ENCODE measurements around the gene MGRN1.

MGRN1 gene

DNA sequence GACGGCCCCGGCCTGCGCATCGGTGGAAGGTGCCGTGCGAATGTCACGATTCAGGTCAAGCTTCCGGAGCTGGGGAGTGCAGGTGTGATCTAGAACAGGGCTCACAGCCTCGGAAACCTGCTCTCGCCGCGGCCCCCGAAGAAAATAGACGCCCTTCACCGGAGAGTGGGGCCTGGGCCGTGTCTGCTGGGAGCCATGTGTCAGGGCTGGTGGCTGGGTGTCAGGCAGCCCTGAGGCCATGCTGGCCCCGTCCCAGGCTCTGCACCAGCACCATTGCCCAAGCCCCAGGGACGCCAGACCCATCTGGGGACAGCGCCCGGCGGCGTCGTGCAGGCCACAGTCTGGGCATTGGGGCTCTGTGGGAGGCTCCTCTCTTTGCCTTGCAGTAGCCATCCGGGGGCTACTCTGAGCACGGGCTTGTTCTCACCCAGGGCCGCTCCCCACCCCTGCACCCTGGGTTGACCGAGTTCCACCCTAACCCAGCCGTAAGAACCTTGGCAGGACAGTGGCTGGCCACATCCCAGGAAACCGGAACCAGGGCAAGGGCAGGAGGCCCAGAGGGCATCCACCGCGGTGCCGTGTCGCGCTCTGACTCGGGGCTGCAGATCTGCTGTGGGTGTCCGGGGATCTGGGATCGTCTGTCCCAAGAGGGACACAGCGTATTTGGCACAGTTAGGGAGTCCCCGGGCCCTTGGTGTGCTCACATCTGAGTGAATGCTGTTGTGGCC, 63.5 kb downstream of the MGRN1 start:
- no peak for DNase-seq (ENCODE audit: low read depth)

DNA sequence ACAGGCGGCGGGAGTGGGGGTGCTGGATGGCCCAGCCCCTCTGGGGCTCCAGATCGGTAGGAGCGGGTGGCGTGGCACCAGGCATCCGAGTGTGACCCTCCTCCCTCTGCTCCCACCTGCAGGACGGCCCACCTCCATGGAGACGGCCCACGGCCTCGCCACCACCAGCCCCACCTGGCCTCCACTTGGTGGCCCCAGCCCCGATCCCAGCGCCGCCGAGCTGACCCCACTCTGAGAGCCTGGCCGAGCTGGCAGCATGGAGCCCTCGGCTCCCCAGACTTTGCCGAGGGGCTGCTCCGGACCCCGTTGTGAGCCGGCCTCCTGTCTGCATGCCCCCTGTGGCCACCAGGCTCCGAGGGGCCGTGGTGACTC, 64.0 kb downstream of the MGRN1 start:
- no peak for DNase-seq (ENCODE audit: low read depth)

DNA sequence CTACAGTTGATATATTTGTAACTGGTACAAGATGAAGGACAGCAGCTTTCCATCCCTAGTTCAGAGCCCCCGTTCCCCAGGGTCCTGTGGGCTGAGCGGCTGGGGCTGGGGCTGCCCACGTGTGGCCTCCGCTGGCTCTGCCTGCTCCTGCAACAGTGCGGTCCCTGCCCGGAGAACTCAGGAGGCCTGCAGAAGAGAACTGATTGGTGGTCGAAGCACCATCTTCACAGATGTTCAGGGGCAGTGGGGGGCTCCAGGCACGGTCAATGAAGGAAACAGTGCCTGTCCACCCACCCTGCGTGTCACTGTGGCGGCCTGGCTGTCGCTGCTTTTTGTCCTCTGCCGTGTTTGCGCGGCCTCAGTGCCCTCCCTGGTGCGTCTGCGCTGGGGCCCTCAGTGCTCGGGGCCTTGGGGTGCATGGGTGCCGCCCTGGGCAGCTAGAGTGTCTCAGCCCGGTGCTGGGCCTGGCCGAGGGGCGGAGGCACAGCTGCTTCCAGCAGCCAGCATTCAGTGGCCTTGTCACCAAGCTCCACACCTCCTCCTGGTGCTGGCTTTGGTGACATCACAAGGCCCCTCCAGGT, 64.6 kb downstream of the MGRN1 start:
- no peak for DNase-seq (ENCODE audit: low read depth)

DNA sequence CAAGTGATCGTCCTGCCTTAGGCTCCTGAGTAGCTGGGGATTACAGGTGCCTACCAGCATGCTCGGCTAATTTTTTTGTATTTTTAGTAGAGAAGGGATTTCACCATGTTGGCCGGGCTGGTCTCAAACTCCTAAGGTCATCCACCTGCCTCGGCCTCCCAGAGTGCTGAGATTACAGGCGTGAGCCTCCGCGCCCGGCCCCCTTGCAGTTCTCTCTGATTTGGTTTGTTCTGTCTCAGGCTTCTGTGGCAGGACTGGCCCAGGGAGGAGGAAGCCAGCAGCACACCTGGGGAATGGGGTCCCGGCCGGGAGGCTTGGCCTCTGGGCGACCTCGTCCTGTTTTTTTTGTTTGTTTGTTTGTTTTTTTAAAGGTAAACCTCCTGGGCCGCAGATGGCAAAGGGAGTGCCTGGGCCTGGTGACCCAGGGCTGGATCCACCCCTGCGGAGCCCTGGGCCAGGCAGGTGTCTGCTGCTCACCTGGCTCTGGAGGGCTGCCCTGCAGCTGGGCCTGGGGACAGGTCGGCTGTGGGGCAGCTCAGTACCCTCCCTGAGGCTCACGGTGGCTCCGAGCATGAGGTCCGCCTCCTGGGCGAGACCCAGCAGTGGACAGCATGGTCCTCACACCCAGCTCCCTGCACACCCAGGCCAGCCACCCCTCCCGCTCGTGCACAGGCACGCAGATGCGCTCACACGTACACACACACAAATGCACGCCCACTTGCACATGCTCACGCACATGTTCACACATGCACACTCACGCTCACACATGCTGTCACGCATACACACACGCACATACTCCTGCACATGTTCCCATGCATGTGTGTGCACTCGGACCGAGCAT, 65.5 kb downstream of the MGRN1 start:
- no peak for DNase-seq (ENCODE audit: low read depth)

DNA sequence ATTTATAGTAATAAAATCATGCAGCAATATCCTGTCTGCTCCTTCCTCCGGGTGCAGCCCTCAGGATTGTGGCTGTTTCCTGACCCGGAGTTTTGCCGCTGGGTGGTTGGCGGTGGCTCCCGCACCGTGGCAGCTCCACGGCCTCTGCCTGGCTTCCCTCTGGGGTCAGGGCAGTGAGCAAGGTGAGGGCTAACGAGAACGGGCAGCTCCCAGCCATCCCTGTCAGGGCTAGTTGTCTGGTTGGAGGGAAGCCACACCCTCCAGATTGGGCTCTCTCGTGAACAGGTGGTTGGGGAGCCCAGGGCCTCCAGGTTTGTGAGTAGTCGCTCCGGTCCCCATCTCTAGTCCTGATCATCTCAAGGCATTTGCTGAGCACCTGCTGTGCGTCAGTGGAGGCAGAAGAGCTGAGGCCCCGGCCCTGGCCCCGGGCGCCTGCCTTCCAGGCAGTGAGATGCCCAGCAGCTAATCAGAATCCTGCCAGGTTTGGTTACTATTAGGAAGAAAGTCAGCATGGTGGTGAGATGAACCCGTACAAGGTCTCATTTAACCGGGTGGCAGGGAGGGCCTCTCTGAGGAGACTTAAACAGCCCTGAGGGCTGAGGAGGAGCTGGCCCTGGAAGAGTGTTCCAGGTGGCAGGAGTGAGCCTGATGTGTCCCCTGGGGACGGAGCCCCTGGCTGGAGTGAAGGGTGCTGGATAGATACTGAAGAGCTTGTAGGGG, 66.5 kb downstream of the MGRN1 start:
- DNase-seq (ENCODE audit: low read depth) = no peak

DNA sequence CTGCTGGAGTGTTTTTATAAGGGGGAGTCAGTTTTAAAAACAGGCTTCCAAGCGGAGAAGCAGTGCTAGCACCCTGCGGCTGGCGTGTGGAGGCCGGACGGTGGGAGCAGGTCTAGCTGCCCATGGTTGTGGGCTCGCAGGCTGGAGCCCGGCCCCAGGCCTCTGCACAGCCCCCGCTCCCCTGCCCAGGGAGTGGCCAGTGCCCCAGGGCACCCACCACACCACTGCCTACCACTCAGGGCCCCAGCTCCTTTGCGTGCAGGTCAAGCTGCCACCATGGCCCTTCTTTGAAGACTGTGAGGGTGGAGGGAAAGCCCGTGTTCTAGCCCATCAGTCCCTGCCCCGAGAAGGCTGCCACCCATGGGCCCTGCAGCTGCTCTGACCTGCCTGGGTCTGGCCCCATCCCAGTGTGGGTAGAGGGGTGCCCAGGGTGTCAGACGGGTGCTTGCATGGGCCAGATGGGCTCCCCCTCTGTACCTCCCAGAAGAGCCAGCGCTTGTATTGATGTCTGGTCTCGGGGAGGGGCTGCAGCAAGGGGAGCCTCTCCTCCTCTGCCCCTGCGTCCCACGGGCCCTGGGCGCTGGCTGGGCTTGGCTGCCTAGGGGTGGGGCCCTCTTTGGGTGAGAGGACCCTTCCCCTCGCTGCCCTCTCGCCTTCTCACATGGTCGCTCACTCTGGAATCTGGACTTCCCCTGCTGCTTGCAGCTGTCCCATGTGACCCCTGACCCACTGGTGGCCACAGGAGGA, 67.2 kb downstream of the MGRN1 start:
- DNase-seq (ENCODE audit: low read depth) = no peak

DNA sequence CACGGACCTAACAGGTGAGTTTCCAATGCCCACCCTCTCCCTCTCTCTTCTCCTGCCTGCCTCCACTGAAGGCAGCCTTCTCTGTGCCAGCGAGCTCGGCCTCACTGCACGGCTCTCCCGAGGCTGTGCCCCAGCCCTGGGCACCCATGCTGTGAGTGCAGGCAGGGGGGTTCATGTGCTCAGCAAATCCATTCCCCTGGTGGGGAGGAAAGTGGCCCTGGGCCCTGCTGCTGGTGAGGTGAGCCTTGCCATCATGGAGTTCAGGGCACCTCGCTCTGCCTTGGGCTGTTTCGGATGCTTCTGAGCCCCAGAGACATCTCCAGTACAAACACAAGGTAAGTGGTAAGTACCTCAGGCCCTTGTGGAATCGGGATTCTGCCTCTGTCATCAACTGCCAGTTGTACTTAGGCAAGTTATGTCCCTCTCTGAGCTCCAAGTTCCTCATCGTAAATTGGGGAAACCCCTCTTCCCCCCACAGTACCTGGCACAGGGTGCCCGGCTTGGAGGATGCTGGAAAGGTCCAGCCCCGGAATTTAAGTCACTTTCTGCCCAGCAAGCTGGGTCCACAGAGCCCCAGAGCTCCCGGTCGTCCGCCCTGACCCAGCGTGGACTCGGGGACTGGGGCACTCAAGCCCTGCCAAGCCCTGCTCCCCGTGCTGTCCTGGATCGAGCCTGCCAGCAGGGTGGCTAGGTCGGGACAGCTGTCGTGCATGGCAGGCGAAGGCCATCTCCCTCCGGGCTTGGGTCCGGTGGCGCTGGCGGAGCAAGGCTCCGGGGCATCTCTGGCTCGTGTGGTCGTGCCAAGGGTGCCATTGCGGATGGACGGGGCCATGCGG, 68.1 kb downstream of the MGRN1 start:
- no peak for DNase-seq (ENCODE audit: low read depth)

DNA sequence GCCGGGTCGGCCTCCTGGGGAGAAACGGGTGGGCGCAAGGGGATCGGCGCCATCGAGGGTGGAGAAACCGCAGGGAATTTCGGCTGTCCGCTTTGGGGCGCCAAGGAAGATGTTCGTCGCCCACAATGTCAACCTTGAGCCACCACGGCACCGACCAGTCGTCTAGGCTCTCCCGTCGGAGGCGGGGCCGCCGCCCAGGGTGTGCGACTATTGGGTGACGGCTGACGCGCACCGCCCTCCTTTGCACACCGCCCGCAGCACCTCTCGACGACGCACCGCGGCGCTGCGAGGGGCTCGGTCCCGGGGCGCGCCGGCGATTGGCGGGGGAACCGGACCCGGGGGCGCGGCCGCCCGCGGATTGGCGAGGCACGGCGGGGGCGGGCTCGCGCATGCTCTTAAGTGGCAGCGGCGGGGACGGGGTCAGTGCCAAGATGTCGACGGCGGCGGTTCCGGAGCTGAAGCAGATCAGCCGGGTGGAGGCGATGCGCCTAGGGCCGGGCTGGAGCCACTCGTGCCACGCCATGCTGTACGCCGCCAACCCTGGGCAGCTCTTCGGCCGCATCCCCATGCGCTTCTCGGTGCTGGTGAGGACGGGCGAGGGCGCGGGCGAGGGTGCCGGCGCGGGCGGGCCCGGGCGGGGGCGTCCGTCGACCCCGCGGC, 68.8 kb downstream of the MGRN1 start, which contains the start of gene NUDT16L1:
NUDT16L1 (plus strand) TSS at position 267 of the 660 bp plus-strand sequence; CDS start at position 432, 165 bp downstream.
- peak; percentile 92 for DNase-seq (ENCODE audit: low read depth)

DNA sequence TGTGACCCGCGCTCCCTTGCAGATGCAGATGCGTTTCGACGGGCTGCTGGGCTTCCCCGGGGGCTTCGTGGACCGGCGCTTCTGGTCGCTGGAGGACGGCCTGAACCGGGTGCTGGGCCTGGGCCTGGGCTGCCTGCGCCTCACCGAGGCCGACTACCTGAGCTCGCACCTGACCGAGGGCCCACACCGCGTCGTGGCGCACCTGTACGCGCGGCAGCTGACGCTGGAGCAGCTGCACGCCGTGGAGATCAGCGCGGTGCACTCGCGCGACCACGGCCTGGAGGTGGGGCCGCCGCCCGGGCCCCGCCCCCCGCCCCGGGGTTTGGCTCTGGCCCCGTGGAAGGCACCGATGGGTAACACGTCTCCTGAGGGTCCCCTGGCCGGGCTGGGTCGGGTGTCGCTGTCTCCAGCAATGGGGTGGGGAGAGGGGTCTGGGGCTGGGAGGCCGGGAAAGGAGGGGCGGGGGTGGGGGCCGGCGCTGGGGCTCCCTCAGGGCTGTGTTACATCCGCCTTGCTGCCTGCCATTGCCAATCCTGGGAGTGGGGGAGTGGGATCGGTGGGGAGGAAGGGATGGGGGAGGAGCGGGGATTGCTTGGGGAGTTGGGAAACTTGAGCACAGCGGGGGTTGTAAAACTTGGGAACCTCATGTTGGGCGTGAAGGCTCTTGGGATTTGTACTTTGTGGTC, 69.5 kb downstream of the MGRN1 start:
- DNase-seq (ENCODE audit: low read depth) = no peak

DNA sequence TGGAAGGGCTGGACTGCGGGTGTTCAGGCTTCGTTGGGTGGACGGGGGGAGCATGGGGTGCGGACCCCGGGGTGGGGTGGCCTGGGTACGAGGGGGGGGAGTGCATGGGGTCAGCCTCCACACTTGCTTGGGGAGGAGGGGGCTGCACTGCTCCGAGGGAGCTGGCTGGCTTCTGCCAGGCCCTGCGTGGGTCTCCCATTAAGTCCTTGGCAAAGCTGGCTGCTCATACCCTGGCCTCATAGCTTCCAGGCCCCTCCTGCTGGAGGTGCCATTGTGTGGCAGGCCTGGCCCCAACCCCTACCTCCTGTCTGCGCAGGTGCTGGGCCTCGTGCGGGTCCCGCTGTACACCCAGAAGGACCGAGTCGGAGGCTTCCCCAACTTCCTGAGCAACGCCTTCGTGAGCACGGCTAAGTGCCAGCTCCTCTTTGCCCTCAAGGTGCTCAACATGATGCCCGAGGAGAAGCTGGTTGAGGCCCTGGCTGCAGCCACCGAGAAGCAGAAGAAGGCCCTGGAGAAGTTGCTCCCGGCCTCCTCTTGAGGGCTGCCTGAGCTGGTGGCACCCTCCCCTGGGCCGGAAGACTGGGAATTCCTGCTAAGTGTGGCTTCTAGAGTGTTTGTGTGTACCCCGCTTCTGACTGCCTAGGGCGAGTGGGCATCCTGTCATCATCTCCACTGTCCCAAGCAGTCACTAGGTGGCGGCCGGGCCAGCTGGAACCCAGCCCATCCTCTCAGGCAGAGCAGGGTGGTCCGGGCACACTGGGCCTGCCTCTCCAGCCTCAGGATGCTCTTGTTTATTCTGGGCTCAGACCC, 70.2 kb downstream of the MGRN1 start:
- DNase-seq (ENCODE audit: low read depth) = no peak

DNA sequence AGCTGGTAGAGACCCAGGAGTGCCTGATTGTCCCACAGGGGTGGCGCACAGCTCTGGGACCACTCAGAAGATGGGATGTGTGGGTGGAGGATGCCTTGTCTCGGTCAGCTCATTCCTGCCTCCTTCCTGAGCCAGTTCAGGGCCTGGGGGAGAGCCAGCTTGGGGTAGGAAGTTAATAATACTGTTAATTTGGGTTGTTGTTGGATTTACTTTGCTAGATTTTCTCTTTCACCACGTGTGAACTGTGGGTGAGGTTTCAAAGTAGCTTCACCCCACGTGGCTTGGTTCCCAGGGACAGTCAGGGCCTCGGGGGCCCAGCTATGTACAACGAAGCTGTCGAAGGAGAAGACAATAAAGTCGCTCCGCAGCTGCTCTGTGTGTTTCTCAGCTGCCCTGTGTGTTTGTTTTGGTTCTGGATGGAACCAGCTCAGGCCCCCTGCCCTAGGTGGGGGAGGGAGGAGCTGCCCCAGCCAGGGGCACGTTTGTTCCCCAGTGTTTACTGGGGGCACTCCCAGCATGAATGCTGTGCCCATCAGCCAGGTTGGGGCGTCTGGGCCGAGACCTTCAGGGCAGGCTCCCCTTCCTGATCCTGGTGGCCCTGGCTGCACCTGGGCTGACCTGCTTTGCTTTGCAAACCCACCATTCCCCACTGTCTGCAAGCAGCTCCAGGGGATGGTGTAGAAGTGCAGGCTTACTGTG, 71.0 kb downstream of the MGRN1 start:
- DNase-seq (ENCODE audit: low read depth) = no peak

DNA sequence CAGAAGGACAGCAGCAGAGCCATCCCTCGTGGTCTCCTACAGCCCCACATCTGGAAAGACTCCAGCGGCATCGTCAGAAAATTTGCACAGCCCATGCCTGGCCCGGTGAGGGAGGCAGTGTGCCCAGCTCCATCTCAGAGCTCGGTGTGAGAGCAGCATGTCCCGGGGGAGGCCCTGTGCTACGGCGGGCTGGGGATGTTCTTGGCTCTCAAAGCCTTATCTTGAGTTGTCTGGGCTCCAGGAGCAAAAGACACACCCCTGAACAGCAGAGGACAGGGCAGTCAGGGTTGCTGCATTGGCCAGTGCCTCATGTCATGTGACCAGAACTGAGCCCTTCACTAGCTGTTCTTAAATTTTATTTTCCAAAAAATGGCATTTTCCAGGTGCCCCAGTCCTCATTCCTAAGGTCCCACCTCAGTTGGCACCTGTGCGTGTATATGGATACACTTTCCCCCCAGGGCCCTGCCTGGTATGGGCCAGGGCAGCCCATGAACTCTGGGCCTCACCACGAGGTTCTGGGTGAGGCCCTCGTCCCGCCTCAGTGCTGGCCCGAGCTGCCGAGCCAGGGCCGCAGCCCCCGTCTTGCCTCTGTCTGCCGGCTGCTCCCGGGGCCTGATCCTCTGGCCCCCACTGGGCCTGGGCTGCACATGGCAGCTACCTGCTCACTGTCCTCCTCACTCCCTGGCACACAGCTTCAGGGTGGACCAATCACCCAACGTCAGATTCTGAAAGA, 71.7 kb downstream of the MGRN1 start:
- DNase-seq (ENCODE audit: low read depth) = no peak

DNA sequence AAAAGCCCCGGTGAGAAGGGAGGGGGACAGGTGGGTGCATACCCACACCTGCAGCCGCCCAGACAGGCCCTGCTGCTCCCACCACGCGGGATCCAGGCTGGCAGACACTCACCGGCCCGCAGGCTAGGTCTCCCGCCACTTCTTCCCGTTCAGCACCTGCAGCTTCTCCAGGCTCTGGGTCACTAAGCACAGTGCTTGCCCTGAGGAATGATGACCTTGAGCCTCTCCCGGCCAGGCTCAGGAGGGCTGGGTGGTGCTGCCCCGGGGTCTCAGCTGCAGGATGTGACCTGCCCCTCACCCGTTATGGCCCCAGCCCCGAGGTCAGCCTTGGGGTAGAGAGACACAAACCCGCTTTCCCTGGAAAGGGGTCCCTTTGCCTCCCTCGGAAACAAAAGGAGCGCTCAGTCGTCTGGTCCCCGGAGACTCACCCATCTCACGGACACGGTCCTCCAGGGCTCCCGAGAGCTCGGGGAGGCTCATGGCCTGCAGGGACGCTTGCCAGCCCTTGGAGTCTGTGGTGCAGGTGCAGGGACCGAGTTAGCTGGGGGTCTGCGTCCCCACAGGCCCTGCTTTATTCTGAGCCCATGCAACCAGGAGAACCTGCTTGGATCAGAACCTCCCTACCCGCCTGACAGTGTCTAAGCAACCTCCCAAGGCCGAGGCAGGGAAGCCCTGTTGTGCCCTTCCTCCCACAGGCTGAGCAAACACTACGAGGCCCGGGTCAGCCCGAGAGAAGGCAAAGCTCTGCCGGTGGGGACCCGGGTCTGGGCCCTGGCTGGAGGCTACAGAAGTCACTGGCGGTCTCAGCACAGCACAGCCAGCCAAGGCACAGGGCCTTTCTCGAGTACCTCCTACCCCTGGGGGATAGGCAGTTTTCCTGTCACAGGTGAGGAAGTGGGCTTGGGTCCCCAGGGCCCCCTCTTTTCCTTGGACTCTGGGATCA, 72.5 kb downstream of the MGRN1 start:
- no peak for DNase-seq (ENCODE audit: low read depth)

DNA sequence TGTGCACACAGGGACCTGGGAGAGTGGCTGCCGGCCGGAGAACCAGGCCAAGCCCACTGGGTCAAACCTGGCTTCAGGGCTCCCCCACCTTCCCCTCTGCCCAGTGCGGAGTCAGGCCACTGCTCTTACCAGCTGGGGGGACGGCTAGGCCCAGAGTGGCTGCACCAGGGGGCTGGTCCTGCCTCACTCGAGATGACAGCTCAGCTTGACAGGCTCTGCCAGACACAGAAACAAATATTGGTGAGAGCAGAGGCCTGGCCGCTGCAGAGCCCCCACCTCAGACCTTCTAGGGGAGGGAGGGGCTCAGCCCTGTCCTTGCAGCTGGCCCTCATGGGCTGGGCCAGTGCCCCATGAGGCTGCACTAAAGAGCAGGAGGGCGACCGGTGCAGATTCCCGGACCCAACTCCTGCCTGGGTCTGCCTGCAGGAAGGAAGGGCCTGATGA, 73.2 kb downstream of the MGRN1 start:
- no peak for DNase-seq (ENCODE audit: low read depth)

DNA sequence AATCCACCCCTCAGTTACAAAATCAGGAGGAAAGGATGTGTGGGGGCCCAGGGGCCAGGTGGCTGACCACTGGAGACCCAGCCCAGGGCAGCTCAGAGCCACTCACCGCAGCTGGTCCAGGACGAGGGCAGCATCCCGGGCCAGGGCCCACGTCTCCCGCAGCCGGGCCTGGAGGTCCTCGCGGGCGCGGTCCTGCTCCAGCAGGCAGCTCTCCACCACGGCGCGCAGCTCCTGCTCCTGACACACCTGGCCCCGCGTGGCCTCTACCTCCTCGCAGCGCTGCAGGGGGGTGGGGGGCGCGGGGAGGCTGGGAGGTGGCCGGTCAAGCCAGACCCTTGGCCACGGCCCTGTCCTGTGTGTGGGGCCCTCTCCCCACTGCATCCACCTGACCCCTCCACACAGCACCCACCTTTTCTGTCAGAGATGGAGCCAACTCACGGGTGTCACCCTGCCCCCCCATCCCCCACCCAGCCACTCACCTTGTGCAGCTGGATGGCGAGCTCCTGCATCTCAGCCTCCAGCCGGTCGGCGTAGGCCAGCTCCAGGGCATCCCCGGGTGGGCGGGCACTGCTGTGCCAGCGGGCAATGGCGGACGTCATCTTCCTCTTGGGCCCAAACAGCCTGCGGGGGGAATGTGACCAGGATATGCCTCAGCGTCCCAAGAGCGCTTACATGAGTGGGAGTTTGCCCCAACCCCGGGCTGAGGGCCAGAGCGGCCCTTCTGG, 73.9 kb downstream of the MGRN1 start:
- DNase-seq (ENCODE audit: low read depth) = no peak
